GM19025 (cell line): ENCODE measurements around the gene SUCLG2.

Experiments used
- ATAC-seq: cut with Tn5 transposase; IDR thresholded peaks from one replicate; pipeline ENCODE4 v1.9.1; 2021; ENCODE audit warnings: mild to moderate bottlenecking, low read depth, moderate library complexity; ENCODE audit not compliant: unreplicated experiment

The SUCLG2 gene, protein sequence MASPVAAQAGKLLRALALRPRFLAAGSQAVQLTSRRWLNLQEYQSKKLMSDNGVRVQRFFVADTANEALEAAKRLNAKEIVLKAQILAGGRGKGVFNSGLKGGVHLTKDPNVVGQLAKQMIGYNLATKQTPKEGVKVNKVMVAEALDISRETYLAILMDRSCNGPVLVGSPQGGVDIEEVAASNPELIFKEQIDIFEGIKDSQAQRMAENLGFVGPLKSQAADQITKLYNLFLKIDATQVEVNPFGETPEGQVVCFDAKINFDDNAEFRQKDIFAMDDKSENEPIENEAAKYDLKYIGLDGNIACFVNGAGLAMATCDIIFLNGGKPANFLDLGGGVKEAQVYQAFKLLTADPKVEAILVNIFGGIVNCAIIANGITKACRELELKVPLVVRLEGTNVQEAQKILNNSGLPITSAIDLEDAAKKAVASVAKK

DNA sequence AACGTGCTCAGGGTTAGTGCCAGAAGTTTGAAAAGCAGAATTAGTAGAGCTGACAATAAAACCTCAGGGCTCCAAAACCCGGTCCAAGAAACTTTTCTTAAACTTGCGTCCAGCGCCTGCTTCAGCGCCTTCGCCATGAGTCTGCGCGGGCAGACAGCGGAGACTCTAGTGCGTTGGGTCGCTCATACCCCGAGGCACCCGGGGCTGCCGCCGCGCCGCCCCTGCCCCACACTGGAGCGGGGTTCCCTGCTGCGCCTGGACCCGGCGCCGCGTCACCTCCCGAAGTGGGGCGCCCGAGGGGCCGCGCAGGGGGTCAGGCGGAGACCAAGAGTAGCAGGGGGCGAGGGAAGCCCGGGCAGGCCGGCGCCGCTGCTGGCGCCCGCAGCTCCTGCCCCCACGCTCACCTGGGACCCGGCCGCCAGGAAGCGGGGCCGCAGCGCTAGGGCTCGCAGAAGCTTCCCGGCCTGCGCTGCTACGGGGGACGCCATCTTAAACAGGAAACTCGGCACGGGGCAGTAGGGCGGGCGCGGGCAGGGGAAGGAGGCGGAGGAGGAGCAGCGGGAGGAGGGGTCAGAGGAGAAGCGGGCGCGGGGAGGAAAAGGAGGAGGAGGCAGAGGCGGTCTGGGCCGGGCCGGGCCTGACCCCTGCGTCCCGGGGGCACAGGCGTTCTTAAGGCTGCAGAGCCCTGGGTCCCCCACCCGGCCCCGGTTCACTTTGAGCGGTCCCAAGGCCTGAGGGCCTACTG lies at the start of gene SUCLG2:
SUCLG2 (minus strand) TSS at position 514 of the 745 bp plus-strand sequence; CDS start at position 488, 26 bp downstream.
- ATAC-seq = peak; percentile 72

DNA sequence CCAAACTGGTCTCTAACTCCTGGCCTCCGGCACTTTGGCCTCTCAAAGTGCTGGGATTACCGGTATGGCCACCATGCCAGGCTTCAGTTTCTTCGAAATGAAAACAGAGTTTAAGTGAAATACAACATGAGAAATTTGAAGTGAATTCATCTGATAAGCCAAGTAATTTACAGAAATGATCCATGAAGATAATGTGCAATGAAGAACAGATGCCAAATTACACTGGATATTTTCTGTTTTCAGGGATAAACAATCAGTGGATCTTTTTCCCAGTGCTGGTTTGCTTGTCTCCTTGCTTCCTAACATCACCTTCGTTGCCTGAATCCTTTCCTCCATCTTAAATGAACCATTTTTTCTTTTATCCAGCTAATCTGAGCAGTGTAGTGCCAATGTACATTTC lies 46.2 kb upstream of the SUCLG2 start:
- no peak for ATAC-seq

DNA sequence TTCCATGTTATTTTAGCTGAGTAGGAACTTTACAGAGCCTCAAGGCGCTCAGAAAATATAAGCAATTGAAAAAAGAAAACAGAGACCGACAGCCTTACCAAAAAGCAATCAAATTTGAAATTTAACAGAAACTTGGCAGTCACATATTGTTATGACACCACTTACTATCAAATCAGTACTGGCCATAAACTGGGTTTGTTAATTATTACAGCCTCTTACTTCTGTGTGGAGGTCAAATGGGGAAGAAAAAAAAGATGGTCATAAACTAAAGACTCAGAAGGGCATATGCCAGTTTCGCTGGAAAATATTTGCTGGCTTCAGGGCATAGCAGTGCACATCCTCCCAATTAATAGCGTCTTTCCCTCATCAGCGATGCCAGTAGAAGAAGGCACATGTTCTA lies 45.5 kb upstream of the SUCLG2 start:
- ATAC-seq = no peak

DNA sequence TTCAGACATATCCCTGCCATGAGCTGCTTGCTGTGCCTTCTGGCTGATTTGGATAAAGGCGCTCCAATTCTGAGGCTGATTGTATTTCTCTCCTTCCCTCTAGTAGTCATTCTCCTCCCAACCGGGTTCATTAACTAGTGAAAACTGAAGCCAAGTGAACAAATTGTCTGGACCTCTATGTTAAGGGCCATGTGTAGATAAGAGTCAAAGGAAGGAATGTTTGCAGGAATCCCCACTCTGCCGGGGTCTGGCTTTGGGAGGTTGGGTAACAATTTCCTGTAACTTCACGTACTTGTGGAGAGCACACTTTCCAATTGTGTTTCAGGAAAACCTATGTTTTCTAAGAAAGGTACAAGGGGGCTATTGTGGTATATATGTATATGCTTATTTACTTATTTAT lies 38.2 kb upstream of the SUCLG2 start:
- no peak for ATAC-seq

DNA sequence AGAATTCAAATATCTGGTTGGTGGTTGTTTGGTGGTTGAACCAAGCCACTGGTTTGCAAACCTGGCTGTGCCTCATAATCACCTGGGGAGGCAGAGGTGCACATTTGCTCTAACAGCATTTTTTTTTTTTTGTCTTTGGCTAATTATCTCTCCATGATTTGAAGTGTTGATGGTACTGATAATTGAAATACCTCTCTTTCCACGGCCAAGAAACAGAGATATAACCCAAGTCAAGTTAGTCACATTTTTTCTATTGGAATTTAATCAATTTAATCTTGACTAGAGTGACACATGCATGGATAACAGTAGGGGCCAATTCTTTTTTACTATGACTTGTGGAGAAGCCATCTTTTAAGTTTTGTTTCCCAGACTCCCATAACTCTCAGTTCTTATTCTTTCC lies 37.5 kb upstream of the SUCLG2 start:
- no peak for ATAC-seq

DNA sequence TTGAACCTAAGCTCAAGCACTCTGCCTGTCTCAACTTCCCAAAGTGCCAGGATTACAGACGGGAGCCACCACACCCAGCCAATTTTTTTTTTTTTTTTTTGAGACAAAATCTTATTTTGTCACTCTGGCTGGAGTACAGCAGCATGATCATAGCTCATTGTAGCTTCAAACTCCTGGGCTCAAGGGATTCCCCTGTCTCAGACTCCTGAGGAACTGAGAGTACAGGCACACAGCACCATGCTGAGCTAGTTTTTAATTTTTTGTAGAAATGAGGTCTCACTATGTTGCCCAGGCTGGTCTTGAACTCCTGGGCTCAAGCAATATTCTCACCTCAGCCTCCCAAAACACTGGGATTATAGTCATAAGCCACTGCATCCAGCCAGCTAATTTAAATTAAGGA lies 36.8 kb upstream of the SUCLG2 start:
- ATAC-seq = no peak

DNA sequence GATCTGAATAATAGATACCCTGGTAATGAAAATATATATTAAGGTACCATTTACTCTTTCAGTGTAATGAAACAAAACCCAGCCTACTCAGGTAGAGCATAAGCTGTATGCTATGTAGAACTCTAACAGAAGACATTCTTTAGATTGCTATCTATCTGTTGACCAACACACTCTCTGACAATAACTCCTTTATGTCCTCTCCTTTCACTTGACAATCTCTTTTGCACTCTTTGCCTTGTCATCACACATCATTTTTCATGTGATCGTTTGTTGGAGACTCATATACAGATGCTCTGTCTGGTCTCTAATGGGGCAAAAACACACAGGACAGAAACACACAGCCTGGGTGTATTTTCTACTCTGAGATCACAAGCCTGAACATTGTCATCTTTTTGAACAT lies 35.4 kb upstream of the SUCLG2 start:
- no peak for ATAC-seq

DNA sequence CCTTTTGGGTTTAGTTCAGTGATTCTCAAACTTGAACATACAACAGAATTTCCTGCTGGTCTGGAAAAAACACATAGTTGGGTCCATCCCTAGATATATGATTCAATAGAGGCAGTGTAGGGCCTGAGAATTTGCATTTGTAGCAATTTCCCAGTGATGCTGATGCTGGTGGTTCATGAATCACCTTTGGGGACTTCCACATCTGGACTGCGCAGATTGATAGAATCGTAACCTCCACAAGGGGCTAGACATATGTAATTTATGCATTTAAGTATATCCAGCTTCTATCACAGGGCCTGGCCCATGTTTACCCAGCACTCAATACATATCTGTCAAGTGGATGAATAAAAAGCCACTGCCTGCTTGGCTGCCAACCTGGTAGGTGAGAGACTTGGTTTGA lies 33.8 kb upstream of the SUCLG2 start:
- no peak for ATAC-seq

DNA sequence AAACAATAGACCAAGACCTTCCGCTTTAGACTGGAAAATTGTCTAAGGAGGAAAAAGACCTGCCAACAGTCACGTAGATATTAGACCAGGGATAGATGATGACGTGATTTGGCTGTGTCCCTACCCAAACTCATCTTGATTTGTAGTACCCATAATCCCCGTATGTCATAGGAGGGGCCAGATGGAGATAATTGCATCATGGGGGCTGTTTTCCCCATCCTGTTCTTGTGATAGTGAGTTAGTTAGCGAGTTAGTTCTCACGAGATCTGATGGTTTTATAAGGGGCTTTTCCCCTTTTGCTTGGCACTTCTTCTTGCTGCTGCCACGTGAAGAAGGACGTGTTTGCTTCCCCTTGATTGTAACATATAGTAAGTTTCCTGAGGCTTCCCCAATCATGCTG lies 31.7 kb upstream of the SUCLG2 start:
- no peak for ATAC-seq

DNA sequence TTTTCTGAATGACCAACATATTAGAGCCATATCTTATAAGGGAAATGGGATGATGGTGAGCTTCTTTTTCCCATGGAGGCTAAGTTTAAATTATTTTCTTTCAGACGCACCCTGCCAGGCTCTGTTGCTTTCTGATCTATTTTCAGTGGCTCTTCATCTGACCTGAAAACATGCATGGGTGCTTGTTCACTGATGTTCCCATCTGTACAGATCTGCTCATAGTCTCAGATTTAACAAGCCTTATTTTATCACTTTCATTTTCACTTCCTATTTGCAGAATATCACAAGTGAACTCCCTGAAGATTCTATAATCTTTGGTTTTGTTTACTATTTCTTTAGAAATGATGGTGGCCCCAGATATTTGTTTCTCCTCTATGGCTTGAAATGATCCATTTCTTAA lies 31.1 kb upstream of the SUCLG2 start:
- peak; percentile 96 for ATAC-seq

DNA sequence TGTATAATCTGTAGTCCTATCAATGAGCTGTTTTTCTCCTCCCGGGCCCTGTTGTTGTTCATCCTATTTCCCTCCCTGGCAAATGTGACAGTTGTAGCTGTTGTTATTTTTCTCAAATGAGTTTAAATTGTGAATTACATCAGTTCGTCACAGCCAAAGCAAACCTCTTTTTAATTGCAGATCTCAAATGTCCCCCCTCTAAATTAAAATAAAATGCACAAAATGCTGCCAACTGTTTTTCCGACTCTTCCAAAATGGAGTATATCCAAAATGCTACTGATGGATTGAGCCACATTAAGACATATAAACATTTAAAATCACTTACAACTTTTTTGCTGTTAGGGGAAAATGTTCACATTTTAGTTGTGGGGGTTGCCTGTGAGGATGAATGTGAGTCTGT lies 29.8 kb upstream of the SUCLG2 start:
- no peak for ATAC-seq

DNA sequence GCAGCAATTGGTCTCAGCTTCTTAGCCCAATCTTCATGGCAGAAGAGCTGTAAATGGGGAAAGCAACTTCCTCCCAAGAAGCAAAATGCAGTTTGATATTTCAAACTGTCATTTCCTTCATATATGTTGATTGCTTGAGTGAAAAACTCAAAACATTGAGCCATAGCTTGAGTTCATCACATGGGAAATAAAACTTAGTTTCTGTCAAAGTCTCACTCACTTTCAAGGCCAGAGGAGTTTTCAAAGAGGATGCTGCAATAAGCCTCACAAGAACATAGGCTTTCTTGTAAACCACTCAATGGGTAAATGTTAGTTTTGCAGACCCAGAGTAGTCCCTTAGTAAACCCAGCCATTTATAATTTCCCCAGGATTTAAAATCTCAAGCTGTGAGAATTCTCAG lies 29.1 kb upstream of the SUCLG2 start:
- no peak for ATAC-seq

DNA sequence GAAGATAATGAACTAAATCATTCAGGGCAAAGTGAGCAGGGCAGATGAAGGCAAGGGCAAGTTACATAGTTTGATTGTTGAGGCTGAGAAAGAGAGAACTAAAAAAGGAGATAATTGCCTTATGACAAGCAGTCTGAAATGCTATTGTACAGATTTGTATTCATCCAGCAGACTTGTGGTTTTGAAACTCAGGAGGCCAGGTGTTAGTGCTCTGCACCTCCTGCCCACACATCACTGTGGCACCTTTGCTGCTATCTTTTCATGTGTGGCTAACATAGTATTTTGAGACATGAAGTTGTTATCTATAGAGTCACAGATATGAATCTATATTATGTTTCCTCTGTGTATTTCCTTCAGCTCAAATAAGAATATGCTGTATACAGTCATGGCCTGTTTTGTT lies 24.3 kb upstream of the SUCLG2 start:
- no peak for ATAC-seq

DNA sequence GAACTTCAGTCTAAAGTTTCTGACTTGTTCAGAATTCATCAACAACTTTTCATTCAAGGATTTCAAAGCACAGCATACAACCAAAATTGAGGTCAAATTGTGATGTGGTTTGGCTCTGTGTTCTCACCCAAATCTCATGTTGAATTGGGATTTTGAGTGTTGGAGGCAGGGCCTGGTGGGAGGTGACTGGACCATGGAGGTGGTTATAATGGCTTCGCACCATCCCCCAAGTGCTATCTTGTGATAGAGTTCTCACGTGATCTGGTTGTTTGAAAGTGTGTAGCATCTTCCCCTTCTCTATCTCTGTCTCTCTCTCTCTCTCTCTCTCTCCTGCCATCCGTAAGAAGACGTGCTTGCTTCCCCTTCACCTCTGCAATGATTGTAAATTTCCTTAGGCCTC lies 19.6 kb upstream of the SUCLG2 start:
- no peak for ATAC-seq

DNA sequence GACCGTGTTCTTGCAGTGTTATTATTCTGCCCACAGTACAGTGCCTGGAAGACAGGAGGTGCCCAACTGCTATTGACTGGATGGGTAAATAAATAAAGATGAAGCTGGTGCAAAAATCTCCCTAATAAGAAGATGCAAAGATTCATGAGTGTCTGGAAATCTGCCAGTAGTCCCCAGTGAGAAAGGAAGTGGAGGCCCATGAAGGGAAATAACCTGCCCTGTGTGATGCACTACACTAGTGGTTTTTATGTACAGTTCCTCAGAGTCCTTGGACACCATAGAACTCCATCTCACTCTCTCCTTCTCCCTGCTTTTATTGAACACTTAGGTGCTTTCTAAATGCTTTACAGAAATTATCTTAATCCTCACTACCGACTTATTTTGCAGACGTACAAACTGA lies 8.3 kb upstream of the SUCLG2 start:
- no peak for ATAC-seq

DNA sequence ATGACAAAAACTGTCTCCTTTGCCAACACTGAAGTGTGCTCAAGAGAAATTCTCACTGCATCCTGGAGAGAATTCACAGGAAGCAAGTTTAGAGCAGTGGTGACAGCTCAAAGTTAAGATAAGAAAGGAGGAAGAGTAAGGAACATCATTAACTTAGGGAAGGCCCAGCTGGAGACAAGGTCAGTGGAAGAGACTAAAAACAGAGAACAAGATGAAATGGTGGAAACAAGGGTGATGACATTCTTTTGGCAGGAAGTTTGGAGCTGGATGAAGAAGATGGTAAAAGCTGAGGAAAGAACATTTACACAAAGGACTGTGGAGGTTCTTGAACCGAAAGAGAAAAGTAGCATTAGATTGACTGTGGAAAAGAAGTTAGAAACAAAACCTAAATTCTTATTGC lies 6.7 kb upstream of the SUCLG2 start:
- no peak for ATAC-seq

DNA sequence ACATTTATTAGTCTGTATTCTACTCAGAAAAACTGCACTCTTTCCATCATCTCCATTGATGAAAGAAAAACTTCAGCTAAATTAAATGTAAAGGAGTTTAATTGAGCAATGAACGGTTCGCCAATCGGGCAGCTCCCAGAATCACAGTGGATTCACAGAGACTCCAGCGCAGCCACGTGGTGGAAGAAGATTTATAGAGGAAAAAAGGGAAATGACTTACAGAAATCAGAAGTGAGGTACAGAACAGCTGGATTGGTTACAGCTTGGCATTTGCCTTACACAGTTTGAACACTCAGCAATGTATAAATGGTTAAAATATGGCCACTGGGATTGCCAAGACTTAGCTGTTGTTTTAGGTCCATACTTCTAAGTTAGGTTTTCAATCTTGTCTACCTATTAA lies 2.8 kb upstream of the SUCLG2 start:
- ATAC-seq = no peak

DNA sequence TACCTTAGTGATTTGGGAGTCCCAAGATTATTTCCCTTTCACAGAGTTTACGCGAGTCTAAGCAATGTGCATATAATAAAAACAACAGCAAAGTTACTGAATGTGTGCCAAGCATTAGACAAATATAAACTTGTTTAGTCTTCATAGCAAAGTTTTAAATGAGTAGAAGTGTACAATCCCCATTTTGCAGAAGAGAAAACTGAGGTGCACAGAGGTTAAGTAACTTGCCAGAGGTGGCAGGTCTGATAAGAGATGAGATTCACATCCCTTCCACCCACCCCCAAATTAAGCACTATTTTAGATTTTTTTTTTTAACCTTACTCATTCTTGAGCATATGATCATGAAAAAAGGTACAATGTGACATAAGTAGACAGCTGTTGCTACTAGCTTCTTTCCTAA lies 2.2 kb upstream of the SUCLG2 start:
- ATAC-seq = no peak

DNA sequence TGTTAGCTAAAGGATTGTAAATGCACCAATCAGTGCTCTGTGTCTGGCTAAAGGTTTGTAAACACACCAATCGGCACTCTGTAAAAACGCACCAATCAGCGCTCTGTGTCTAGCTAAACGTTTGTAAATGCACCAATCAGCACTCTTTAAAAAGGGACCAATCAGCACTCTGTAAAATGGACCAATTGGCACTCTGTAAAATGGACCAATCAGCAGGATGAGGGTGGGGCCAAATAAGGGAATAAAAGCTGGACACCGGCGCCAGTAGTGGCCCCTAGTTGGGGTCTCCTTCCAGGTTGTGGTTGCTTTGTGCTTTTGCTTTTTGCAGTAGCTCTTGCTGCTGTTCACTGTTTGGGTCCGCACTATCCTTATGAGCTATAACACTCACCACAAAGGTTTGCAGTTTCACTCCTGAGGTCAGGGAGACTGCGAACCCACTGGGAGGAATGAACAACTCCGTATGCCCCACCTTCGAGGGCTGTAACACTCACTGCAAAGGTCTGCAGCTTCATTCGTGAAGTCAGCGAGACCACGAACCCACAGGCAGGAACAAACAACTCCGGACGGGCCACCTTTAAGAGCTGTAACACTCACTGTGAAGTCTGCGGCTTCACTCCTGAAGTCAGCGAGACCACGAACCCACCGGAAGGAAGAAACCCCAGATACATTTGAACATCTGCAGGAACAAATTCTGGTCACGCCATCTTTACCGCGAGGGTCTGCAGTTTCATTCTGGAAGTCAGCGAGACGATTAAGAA lies 1.1 kb upstream of the SUCLG2 start:
- peak; percentile 41 for ATAC-seq

DNA sequence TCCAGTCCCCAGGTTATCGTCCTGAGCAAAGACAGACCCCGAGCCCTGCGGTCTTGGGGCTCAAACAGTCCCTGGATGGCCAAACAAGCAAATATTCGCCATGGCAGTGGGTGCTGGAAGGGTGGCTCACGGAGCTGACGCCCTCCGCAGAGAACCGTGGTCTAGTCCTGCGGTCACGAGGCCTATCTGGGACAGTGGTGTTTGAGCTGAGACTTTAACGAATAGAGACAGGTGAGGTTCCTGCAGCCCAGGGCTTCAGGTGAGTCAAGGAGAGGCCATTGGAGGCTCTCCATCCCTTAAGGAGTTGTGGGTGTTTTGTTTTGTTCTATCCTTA lies 399 bp upstream of the SUCLG2 start:
- ATAC-seq = no peak

DNA sequence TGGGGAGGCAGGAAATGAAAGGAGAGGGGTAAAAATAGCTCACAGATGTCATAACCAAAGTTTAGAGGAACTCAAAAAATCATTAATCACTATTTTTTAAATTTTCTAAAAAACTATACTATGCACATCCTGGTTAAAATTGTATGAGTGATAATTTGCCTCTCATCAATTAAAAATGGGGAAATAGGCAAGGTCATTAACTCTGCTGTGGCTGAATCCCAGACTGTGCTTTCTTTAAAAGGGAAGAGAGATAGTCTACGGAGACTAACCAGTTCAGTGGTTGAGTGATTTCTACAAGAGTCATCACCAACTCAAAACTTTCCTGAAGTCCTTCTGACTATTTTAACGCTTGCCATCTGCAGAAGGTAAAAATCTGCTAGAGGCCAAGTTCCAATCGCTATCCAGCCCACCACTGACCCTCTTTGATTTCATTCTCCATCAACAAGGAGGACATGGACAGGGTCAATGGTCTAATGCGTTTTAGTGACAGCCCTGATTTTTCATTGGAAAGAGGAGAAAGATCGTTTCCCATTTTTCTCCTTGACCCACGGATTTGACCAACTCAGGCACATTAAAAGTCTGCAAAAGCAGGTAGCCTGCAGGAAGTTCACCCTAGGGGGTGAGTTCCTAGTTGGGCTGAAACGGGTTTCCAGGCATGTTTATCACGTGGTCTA lies 850 bp downstream of the SUCLG2 start:
- peak; percentile 8 for ATAC-seq
